H9 (cell line): ENCODE results near the gene PI3. TPM values are rescaled to one million over a fixed set of nuclear protein-coding genes. Genes with fewer than 3 reads are reported as not detected.
"Not testable (repeated sequence)": the region's sequence is repeated elsewhere in the genome, so short reads cannot be mapped to it uniquely, and the experiment has no call there.

ENCODE experiments used
- DNase-seq: peaks from one replicate; pipeline ENCODE4 v3.0.0-alpha.2; 2017
- H2AFZ ChIP-seq: one replicate; pipeline ENCODE4 v1.6.1; 2013; ENCODE audit warnings: mild to moderate bottlenecking, low read length, control low read depth, moderate library complexity
- H2AK5ac ChIP-seq: 2 replicates; pipeline ENCODE4 v1.6.1; 2013; ENCODE audit warnings: low read length, control low read depth, mixed read lengths; ENCODE audit not compliant: insufficient read length
- H2BK120ac ChIP-seq: one replicate; pipeline ENCODE4 v1.6.1; 2013; ENCODE audit warnings: low read depth, mild to moderate bottlenecking, low read length, control low read depth, inconsistent platforms; ENCODE audit not compliant: poor library complexity, severe bottlenecking
- H2BK12ac ChIP-seq: 2 replicates; pipeline ENCODE4 v1.6.1; 2013; ENCODE audit warnings: low read length, control low read depth, mixed read lengths, low read depth; ENCODE audit not compliant: insufficient read length
- H2BK15ac ChIP-seq: 2 replicates; pipeline ENCODE4 v1.6.1; 2013; ENCODE audit warnings: low read depth, low read length, control low read depth
- H2BK20ac ChIP-seq: one replicate; pipeline ENCODE4 v1.6.1; 2013; ENCODE audit warnings: low read depth, mild to moderate bottlenecking, low read length, control low read depth, inconsistent platforms; ENCODE audit not compliant: poor library complexity, severe bottlenecking
- H2BK5ac ChIP-seq: 2 replicates; pipeline ENCODE4 v1.6.1; 2013; ENCODE audit warnings: low read length, control low read depth, mixed read lengths; ENCODE audit not compliant: insufficient read length
- H3K14ac ChIP-seq: 2 replicates; pipeline ENCODE4 v1.6.1; 2013; ENCODE audit warnings: low read length, control low read depth; ENCODE audit not compliant: insufficient read depth
- H3K18ac ChIP-seq: 2 replicates; pipeline ENCODE4 v1.6.1; 2013; ENCODE audit warnings: low read depth, mild to moderate bottlenecking, mixed read lengths, low read length, control low read depth; ENCODE audit not compliant: insufficient read length
- H3K23ac ChIP-seq: 2 replicates; pipeline ENCODE4 v1.6.1; 2013; ENCODE audit warnings: low read length, control low read depth, mixed read lengths, low read depth; ENCODE audit not compliant: insufficient read length
- H3K23me2 ChIP-seq: 2 replicates; pipeline ENCODE4 v1.6.1; 2013; ENCODE audit warnings: low read depth, mild to moderate bottlenecking, mixed read lengths, low read length, control low read depth; ENCODE audit not compliant: insufficient read length, poor library complexity, severe bottlenecking
- H3K27ac ChIP-seq: 2 replicates; pipeline ENCODE4 v1.5.1; 2013; ENCODE audit warnings: low read length, control low read depth, mixed read lengths, low read depth; ENCODE audit not compliant: insufficient read length
- H3K27me3 ChIP-seq: 2 replicates; pipeline ENCODE4 v1.6.1; 2013; ENCODE audit warnings: low read length, control low read depth, inconsistent platforms; ENCODE audit not compliant: insufficient read depth
- H3K4ac ChIP-seq: 2 replicates; pipeline ENCODE4 v1.6.1; 2013; ENCODE audit warnings: low read depth, mild to moderate bottlenecking, control low read depth, inconsistent platforms, low read length, moderate library complexity
- H3K4me1 ChIP-seq: 2 replicates; pipeline ENCODE4 v1.6.1; 2013; ENCODE audit warnings: low read length, control low read depth, inconsistent platforms; ENCODE audit not compliant: insufficient read depth
- H3K4me2 ChIP-seq: 2 replicates; pipeline ENCODE4 v1.6.1; 2013; ENCODE audit warnings: low read length, control low read depth, mixed read lengths; ENCODE audit not compliant: insufficient read length, insufficient read depth
- H3K56ac ChIP-seq: 2 replicates; pipeline ENCODE4 v1.6.1; 2013; ENCODE audit warnings: low read depth, mild to moderate bottlenecking, mixed read lengths, low read length, control low read depth; ENCODE audit not compliant: insufficient read length
- H3K79me1 ChIP-seq: 2 replicates; pipeline ENCODE4 v1.6.1; 2013; ENCODE audit warnings: low read depth, mild to moderate bottlenecking, moderate library complexity, low read length, control low read depth, inconsistent platforms; ENCODE audit not compliant: insufficient read depth, poor library complexity, severe bottlenecking
- H3K79me2 ChIP-seq: 2 replicates; pipeline ENCODE4 v1.6.1; 2013; ENCODE audit warnings: low read length, control low read depth, inconsistent platforms; ENCODE audit not compliant: insufficient read depth
- H3K9ac ChIP-seq: 2 replicates; pipeline ENCODE4 v1.6.1; 2013; ENCODE audit warnings: low read length, control low read depth, mixed read lengths; ENCODE audit not compliant: insufficient read length; ENCODE audit errors: extremely low read depth
- H3K9me3 ChIP-seq: one replicate; pipeline ENCODE4 v1.6.1; 2013; ENCODE audit warnings: low read depth, low read length, inconsistent platforms; ENCODE audit not compliant: control insufficient read depth
- H3T11ph ChIP-seq: one replicate; pipeline ENCODE4 v1.6.1; 2013; ENCODE audit warnings: mild to moderate bottlenecking, low read length, control low read depth, inconsistent platforms
- H4K20me1 ChIP-seq: one replicate; pipeline ENCODE4 v1.6.1; 2013; ENCODE audit not compliant: control insufficient read depth, insufficient read length, insufficient read depth
- H4K5ac ChIP-seq: 2 replicates; pipeline ENCODE4 v1.6.1; 2013; ENCODE audit warnings: low read depth, mild to moderate bottlenecking, mixed read lengths, low read length, control low read depth; ENCODE audit not compliant: insufficient read length
- H4K8ac ChIP-seq: replicated peaks from 2 replicates; pipeline ENCODE4 v1.6.1; 2013; ENCODE audit warnings: low read length, control low read depth, mixed read lengths, low read depth; ENCODE audit not compliant: insufficient read length
- H4K91ac ChIP-seq: 2 replicates; pipeline ENCODE4 v1.6.1; 2013; ENCODE audit warnings: low read depth, mild to moderate bottlenecking, moderate library complexity, mixed read lengths, low read length, control low read depth; ENCODE audit not compliant: insufficient read length
- H3K27ac Mint-ChIP-seq, 3 experiments: 2 replicates in 2 of 3; 3 replicates in 1 of 3; pipeline ENCODE4 v1.8.0; 2020 to 2021; ENCODE audit warnings: mixed read lengths in 3 of 3, mild to moderate bottlenecking in 1 of 3, moderate library complexity in 1 of 3
- H3K27me3 Mint-ChIP-seq: 2 replicates; pipeline ENCODE4 v1.8.0; 2021; ENCODE audit warnings: low read depth, mild to moderate bottlenecking, moderate library complexity, mixed read lengths
- H3K36me3 Mint-ChIP-seq, 3 experiments: 2 replicates in 2 of 3; 3 replicates in 1 of 3; pipeline ENCODE4 v1.8.0; 2020 to 2021; ENCODE audit warnings: low read depth in 3 of 3, mixed read lengths in 3 of 3; ENCODE audit not compliant: insufficient read depth in 1 of 3
- H3K4me1 Mint-ChIP-seq, 2 experiments: 2 replicates each; pipeline ENCODE4 v1.8.0; 2020; ENCODE audit warnings: mixed read lengths in 2 of 2
- H3K4me3 Mint-ChIP-seq, 2 experiments: 2 replicates in 1 of 2; 3 replicates in 1 of 2; pipeline ENCODE4 v1.8.0; 2020 to 2021; ENCODE audit warnings: mild to moderate bottlenecking in 2 of 2, mixed read lengths in 2 of 2, moderate library complexity in 1 of 2
- H3K9me3 Mint-ChIP-seq, 2 experiments: 2 replicates in 1 of 2; 3 replicates in 1 of 2; pipeline ENCODE4 v1.8.0; 2020; ENCODE audit warnings: mild to moderate bottlenecking in 2 of 2, mixed read lengths in 2 of 2, moderate library complexity in 1 of 2
- whole genome bisulfite sequencing: extraction: QIAGEN DNeasy Blood & Tissue Kit; methylation state at CpG from one replicate; pipeline ENCODE4 v1.1.7; 2013; ENCODE audit warnings: missing lambda C conversion rate, low lambda C conversion rate, mixed read lengths; ENCODE audit not compliant: insufficient read length; ENCODE audit errors: extremely low coverage; 5-methylcytosine and 5-hydroxymethylcytosine counted together
- total RNA-seq: library from RNA; stranded (reverse); gene quantifications from 2 replicates; pipeline ENCODE4 v1.2.1, GENCODE V29; 2021
- TF ChIP-seq, protein P1 (sequence below): fragments of 200-600 bp; sonication (generic); conservative IDR thresholded peaks from 3 replicates; pipeline ENCODE4 v1.8.0; 2021; ENCODE audit warnings: antibody characterized with exemption, mild to moderate bottlenecking

PI3 gene
- total RNA-seq, 1 experiment from 2014 or later: not detected

DNA sequence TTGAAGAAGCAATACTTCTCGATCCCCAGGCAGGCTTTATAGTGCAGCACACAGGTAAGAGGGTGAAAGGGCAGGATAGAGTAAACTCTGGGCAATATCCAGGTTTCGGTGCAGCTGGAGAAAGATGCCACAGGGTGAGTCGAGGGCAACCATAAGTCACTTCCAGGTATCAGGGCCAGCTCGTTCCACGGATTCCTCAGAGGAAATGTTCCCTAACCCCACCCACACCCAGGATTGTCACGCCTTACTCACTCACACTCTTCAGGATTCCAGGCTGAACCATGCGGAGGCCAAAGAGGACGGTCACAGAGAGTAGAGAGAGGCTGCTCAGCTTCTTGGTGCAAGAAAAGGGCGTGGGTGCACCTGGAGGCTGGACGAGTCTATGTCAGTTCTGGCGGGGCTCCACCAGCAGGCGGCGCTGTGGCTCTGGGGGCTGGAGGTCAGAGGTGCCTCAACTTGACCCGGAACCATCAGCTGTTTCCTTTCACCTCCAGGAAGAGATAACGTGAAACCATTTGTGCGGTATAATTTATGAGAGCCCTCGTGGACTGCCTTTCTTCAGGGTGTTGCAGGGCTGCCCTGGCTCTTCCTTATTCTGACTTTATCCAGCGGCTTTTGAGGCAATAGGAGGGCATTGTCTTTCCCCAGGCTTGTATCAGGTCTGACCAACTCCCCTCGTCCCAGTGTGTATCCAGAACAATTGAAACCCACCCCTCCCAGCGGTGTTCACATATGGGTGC lies 36.0 kb upstream of the PI3 start:
- H3K4me1 ChIP-seq: no peaks in the 10 kb centered on the region
- H2BK12ac ChIP-seq: no peak overlapping the region
- no peaks in the 10 kb centered on the region for H3K79me2 ChIP-seq
- H2BK20ac ChIP-seq: no peak overlapping the region
- H3K79me1 ChIP-seq: no peaks in the 10 kb centered on the region
- H2AFZ ChIP-seq: peak overlapping the region; percentile 75
- no peaks in the 10 kb centered on the region for H3K23me2 ChIP-seq
- Mint-ChIP-seq H3K36me3 (no peaks in the 10 kb centered on the region), H3K4me3 (no peak overlapping the region), H3K4me1 (no peaks in the 10 kb centered on the region), H3K9me3 (no peaks in the 10 kb centered on the region), H3K27ac (no peak overlapping the region), H3K27me3 (peaks cover 17% of the 10 kb centered on the region)
- no peak overlapping the region for H2BK120ac ChIP-seq
- peak; percentile 84 for DNase-seq
- H3K9ac ChIP-seq: no peak overlapping the region
- no peak overlapping the region for H2AK5ac ChIP-seq
- no peak overlapping the region for H3K4ac ChIP-seq
- no peak overlapping the region for H4K8ac ChIP-seq
- no peak overlapping the region for H3K23ac ChIP-seq
- no peak overlapping the region for H3K18ac ChIP-seq
- WGBS: no CpG with 5 or more reads among the region's 20 CpGs
- no peak overlapping the region for H2BK5ac ChIP-seq
- no peaks in the 10 kb centered on the region for H3K9me3 ChIP-seq
- no peak overlapping the region for H2BK15ac ChIP-seq
- no peak overlapping the region for H4K5ac ChIP-seq
- TF ChIP-seq, protein P1, sequence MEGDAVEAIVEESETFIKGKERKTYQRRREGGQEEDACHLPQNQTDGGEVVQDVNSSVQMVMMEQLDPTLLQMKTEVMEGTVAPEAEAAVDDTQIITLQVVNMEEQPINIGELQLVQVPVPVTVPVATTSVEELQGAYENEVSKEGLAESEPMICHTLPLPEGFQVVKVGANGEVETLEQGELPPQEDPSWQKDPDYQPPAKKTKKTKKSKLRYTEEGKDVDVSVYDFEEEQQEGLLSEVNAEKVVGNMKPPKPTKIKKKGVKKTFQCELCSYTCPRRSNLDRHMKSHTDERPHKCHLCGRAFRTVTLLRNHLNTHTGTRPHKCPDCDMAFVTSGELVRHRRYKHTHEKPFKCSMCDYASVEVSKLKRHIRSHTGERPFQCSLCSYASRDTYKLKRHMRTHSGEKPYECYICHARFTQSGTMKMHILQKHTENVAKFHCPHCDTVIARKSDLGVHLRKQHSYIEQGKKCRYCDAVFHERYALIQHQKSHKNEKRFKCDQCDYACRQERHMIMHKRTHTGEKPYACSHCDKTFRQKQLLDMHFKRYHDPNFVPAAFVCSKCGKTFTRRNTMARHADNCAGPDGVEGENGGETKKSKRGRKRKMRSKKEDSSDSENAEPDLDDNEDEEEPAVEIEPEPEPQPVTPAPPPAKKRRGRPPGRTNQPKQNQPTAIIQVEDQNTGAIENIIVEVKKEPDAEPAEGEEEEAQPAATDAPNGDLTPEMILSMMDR: peak; percentile 97
- no peak overlapping the region for H3K4me2 ChIP-seq
- no peak overlapping the region for H3K27ac ChIP-seq
- no peaks in the 10 kb centered on the region for H4K20me1 ChIP-seq
- H3K27me3 ChIP-seq: no peaks in the 10 kb centered on the region
- no peak overlapping the region for H4K91ac ChIP-seq
- no peak overlapping the region for H3K14ac ChIP-seq
- H3T11ph ChIP-seq: no peak overlapping the region
- no peak overlapping the region for H3K56ac ChIP-seq

DNA sequence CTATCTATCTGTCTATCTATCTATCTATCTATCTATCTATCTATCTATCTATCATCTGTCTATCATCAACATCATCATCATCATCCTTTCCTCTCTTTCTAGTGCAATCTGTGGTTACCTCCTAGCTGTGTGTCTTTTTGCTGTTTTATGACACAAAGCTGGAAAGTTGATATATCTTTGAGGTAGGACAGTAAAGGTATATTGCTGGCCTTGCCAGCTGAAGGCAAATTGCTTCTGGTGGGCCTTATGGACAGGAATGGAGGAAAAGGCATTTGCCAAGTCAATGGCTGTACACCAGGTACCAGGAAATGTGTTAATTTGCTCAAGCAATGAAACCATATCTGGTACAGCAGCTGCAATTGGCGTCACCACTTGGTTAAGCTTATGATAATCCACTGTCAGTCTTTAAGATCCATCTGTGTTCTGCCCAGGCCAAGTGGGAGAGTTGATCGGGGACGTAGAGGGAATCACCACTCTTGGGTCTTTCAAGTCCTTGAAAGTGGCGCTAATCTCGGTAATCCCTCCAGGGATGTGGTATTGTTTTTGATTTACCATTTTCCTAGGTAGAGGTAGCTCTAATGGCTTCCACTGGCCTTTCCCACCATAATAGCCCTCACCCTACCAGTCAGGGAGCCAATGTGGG lies 34.8 kb upstream of the PI3 start:
- not testable (repeated sequence) for H2AK5ac ChIP-seq, H2BK5ac ChIP-seq, H3K9me3 ChIP-seq, H3K27me3 ChIP-seq, H2BK20ac ChIP-seq, H3K79me2 ChIP-seq, H2AFZ ChIP-seq, H3K4me2 ChIP-seq, H3K23me2 ChIP-seq, H2BK12ac ChIP-seq, H3K36me3 Mint-ChIP-seq, H3K9me3 Mint-ChIP-seq, DNase-seq, H4K8ac ChIP-seq, H4K20me1 ChIP-seq, H3K9ac ChIP-seq, H3K4ac ChIP-seq, H3K27ac ChIP-seq, H4K91ac ChIP-seq, H3K4me3 Mint-ChIP-seq, H3K56ac ChIP-seq, H3K79me1 ChIP-seq, H2BK120ac ChIP-seq, H2BK15ac ChIP-seq, H3K4me1 Mint-ChIP-seq, H3K23ac ChIP-seq, H3K27ac Mint-ChIP-seq, H4K5ac ChIP-seq, H3K4me1 ChIP-seq, H3T11ph ChIP-seq, H3K14ac ChIP-seq, H3K18ac ChIP-seq
- peaks cover 28% of the 10 kb centered on the region for H3K27me3 Mint-ChIP-seq
- WGBS: no CpG with 5 or more reads among the region's 5 CpGs
